Bronchial epithelial cell (primary cell): ENCODE measurements around the gene RAB11FIP4. TPM values are rescaled to one million over a fixed set of nuclear protein-coding genes. Genes with fewer than 3 reads are reported as not detected.
A peak's percentile ranks its signal among the peaks of the same experiment; 100 is the strongest.

Source experiments
- DNase-seq: peaks from one replicate; pipeline ENCODE4 v3.0.0-alpha.2; 2010; ENCODE audit warnings: low read depth
- FAIRE-seq: peaks from 2 replicates; lab custom pipeline; 2011; peaks lifted over from hg19 to GRCh38; lab: Jason Lieb, UNC
- H3K27me3 ChIP-seq: 2 replicates; pipeline ENCODE4 v1.5.1; 2011; ENCODE audit warnings: low read length; ENCODE audit not compliant: control insufficient read depth, insufficient read depth
- H3K36me3 ChIP-seq: 2 replicates; pipeline ENCODE4 v1.5.1; 2011; ENCODE audit warnings: low read length; ENCODE audit not compliant: control insufficient read depth, insufficient read depth
- H3K4me3 ChIP-seq: 2 replicates; pipeline ENCODE4 v1.5.1; 2011; ENCODE audit warnings: mild to moderate bottlenecking, low read depth, low read length, control low read depth
- total RNA-seq: library from RNA; depleted of rRNA; stranded (reverse); fragments of >200 nt; gene quantifications from 2 replicates; pipeline ENCODE4 v1.2.1, GENCODE V29; 2014
- TF ChIP-seq, protein P1 (sequence below): IDR thresholded peaks from 2 replicates; pipeline ENCODE4 v1.5.1; 2011; ENCODE audit warnings: mild to moderate bottlenecking, moderate library complexity, low read length, control low read depth, inconsistent platforms; ENCODE audit not compliant: insufficient read depth, severe bottlenecking

Gene RAB11FIP4
- total RNA-seq, 1 donor from 2014 or later, result 17.6 TPM

- peaks cover 1% of the 10 kb centered on the region for H3K27me3 ChIP-seq
- H3K4me3 ChIP-seq, result no peak overlapping the region
- H3K36me3 ChIP-seq, result no peaks in the 10 kb centered on the region
- DNase-seq (no peak), FAIRE-seq (no peak)
- TF ChIP-seq, protein P1, sequence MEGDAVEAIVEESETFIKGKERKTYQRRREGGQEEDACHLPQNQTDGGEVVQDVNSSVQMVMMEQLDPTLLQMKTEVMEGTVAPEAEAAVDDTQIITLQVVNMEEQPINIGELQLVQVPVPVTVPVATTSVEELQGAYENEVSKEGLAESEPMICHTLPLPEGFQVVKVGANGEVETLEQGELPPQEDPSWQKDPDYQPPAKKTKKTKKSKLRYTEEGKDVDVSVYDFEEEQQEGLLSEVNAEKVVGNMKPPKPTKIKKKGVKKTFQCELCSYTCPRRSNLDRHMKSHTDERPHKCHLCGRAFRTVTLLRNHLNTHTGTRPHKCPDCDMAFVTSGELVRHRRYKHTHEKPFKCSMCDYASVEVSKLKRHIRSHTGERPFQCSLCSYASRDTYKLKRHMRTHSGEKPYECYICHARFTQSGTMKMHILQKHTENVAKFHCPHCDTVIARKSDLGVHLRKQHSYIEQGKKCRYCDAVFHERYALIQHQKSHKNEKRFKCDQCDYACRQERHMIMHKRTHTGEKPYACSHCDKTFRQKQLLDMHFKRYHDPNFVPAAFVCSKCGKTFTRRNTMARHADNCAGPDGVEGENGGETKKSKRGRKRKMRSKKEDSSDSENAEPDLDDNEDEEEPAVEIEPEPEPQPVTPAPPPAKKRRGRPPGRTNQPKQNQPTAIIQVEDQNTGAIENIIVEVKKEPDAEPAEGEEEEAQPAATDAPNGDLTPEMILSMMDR, result no peak
Measured at GRCh38 chr17:31412511-31412910, 21.0 kb downstream of the RAB11FIP4 start.

DNA sequence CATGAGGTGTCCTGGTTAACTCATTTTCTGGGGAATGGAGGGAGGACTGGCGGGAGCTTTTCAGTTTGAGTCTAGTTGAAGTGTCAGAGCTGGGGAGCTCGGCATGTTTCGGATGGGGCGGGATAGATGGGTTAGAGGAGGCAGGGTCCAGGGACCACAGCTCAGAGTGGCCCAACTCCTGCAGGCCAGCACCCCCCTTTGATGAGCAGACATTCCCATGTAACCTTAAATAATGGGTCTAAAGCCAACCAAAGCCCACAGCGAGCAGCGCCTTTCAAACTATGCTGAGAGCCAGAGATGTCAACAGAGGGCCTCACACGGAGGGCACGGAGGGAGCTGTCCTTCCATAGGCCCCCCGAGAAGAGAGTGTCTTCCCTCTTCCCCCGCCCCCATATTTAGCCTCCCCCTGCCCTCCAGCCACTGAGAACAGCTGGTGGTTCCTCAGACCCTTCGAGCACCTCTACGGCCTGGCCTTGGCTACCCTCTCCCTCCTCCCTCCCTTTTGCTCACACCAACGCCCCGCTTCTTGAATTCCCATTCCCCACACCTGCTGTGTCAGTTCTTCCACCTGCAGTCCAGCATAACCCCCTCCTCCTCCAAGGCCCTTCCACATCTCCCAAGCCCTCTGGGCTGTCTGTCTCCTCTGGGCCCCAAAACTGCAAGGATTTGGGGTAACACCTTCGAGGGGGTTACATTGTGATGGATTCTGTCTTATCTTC lies 21.8 kb downstream of the RAB11FIP4 start:
- no peaks in the 10 kb centered on the region for H3K36me3 ChIP-seq
- FAIRE-seq (no peak), DNase-seq (no peak)
- peaks cover 1% of the 10 kb centered on the region for H3K27me3 ChIP-seq
- no peak overlapping the region for H3K4me3 ChIP-seq
- TF ChIP-seq, protein P1, result no peak

DNA sequence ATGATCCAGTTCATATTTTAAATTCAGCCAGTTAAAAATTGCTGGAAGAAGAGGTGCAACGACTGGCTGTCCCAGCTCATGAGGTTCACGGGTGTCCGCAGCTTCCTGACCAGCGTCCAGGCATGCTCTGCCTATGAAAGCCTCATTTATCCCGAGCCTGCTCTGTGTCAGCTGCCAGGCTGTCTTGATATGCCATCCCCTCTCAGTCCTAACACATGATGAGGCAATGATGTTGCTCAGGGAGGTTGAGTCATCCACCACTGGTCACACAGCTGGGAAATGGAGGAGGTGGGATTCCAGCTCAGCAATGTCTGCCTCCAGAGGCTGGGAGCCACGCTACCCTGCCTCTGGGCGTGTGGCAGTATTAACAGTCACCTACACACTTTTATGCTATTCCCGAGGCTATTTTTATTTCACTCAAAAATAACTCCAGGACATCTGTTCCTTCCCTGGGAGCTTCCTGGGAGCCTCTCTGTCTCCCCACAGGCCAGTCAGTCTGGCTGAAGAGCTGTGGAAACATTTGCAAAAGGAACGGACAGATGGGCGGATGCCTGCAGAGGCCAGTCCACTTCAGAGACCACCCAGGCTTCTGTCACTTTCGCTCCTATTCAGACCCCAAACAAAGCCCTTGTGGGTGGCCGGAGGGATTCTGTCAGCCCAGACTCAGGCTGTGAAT lies 22.5 kb downstream of the RAB11FIP4 start:
- DNase-seq (peak; percentile 83), FAIRE-seq (no peak)
- TF ChIP-seq, protein P1, result no peak
- H3K4me3 ChIP-seq, result no peak overlapping the region
- H3K36me3 ChIP-seq, result no peaks in the 10 kb centered on the region
- H3K27me3 ChIP-seq, result peaks cover 1% of the 10 kb centered on the region

DNA sequence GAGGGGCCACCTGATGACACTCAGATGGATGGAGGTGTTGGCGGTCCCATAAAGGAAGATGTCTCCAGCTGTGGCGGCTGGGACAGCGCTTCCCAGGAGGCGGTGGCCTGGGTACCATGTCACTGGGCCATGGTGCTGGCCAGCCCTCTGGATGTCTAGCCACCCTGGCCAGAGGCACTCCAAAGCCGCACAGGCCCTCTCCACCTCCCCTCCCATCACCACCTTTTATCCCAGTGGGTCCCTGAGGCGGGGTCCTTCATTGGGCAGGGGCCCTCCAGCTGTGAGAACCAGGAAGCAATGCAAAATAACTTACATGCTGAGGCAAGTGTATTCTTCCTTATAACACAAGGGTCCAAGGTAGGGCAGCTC lies 23.1 kb downstream of the RAB11FIP4 start:
- Histone ChIP-seq H3K27me3 (peaks cover 1% of the 10 kb centered on the region), H3K4me3 (no peak overlapping the region), H3K36me3 (no peaks in the 10 kb centered on the region)
- FAIRE-seq (no peak), DNase-seq (no peak)
- TF ChIP-seq, protein P1, result no peak

DNA sequence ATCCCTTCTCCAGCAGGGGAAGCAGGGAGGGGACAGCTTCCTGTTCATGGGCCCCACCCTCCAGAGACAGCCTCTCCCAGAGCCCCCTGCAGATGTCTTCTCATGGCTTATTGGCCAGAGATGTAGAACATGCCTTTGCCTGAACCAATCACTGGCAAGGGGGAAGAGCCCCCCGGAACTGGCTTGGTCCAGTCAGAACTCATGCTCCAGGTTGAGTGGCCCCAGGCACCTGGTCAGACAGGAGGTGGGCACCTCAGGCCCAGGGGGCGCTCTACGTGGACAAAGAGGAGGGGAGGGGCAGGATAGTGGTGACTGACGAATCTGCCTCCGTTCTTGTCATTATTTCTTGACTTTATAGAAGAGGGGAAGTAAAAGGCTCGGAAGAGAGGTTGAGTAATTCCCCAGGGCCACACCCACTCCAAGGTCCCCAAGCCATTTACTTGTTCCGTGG lies 23.6 kb downstream of the RAB11FIP4 start:
- peaks cover 1% of the 10 kb centered on the region for H3K27me3 ChIP-seq
- FAIRE-seq (no peak), DNase-seq (no peak)
- no peak overlapping the region for H3K4me3 ChIP-seq
- TF ChIP-seq, protein P1, result no peak
- no peaks in the 10 kb centered on the region for H3K36me3 ChIP-seq
